ENCODE results near the gene DAGLA. TPM values are rescaled to one million over a fixed set of nuclear protein-coding genes. Genes with fewer than 3 reads are reported as not detected.

DAGLA gene
- polyA plus RNA-seq, 4 donors = 3.3 to 4.7 (median 3.4) TPM

DNA sequence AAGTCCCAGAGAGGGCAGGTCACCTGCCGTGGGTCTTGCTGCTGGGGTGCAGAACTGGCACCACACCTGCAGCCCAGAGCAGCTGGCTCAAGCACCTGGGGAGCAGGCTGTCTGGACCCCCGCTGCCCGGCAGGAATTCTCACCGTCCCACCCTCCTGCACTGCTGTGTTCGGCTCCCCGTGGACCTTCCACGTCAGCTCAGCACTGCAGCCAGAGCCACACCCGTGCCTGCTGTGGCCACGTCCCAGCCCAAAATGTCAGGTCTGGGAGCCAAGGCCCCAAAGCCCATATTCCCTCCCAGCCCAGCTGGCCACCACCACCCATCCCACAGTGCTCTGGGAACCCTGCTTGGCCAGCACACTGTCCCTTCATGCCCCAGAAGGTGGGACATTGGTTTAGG lies 44.2 kb downstream of the DAGLA start:
- no peak for DNase-seq (ENCODE audit: low read depth in 4 of 4, low spot score in 3 of 4)

DNA sequence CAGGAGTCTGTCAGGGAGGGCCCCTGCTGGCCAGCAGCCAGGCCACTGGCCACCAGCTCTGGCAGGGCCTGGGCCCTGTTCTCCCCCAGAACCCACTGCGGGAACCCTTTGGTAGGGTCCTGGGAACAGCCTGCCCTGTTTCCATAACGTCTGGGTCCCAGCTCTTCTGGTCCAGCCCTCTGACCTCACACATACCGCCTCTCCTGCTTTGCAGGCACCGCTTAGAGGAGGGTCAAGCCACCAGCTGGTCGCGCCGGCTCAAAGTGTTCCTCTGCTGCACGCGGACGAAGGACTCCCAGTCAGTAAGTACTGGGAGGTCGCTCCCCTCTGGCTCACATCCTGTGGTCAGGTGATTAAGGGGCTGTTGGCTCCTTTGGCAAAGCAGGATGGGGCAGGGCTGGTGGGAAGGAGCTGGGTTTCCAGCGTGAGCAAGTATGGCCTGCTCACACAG lies 45.6 kb downstream of the DAGLA start:
- DNase-seq (ENCODE audit: low read depth in 4 of 4, low spot score in 3 of 4) = no peak

DNA sequence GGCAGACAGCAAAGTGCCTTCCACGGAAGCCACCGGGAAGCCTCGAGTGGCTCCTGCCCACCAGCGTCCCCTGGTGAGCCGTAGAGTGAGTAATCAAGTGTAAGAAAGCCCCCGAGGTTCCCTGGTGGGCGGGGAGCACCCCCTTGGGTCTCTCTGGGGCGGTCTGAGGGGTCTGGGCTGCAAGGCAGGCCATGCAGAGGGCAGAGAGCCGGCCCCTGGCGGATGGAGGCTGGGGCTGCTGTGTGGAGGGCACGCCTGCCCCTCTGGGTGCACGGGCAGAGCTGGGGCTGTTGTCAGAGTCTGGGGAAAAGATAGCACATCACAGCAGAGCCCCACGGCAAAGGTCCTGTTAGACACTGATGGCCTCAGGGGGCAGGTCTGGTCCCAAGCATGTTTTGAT lies 46.6 kb downstream of the DAGLA start:
- no peak for DNase-seq (ENCODE audit: low read depth in 4 of 4, low spot score in 3 of 4)

DNA sequence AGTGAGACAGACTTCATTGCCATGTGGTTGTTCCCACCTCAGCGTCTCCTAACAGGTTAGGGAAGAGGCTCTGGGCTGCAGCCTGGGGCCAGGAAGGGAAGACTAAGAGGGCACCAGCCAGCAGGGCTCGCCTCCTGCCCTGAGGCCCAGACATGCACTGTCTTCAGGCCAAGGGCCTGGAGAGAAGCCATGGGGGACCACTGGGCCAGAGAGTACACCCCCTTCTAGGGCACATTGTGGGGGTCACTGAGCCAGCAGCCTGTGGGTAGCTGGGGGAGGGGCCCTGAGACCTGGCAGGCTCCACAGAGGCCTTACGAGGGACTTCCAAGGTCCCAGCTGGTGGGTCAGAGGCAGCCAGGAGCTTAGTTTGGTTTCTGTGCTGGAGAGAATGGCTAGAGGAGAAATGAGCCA lies 47.2 kb downstream of the DAGLA start:
- no peak for DNase-seq (ENCODE audit: low read depth in 4 of 4, low spot score in 3 of 4)

DNA sequence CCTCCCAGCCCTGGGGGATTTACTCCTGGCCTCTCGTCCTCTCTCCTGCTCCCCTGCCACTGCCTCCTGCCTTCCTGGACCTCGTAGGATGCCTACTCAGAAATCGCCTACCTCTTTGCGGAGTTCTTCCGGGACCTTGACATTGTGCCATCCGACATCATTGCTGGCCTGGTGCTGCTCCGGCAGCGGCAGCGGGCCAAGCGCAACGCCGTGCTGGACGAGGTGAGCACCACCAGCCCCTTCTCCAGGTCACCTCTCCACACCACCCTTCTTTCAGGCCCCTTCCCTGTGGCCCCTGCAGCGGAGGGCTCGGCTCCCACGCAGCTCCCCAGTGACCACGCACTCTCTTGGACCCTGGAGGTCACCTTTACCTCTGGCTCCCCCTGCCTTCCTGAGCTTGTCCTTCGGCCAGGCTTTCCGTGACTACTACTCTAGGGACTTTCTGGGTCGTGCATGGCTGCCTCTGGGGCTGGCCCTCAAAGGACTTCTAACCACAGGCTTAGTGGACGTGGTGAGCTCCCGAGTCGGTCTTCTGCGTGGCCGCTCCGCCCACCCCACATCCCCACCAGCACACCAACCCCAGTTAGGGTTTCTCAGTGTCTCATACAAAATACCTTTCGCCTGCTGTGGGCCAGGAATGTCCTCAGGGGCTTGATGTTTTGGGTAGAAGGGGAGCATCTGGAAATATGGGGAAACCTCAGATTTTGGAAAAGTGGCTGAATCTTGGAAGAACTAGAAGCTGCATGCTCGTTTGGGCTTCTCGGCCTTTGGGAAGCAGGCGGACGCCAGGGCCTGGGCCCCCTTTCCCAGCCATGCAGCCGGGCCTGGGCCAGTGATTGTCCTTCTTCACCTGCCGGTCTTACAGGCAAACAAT lies 48.1 kb downstream of the DAGLA start:
- DNase-seq (ENCODE audit: low read depth in 4 of 4, low spot score in 3 of 4) = no peak

DNA sequence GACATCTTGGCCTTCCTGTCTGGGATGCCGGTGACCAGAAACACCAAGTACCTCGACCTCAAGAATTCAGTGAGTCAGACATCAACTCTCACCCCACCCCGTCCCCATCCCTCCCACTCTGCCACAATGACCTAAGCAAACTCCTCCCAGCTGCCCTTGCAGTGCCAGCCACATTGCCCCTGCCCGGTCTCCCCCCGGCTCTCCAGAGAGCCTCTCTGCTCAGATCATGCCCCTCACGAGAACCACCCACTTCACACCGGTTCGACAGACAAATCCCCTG lies 48.7 kb downstream of the DAGLA start:
- no peak for DNase-seq (ENCODE audit: low read depth in 4 of 4, low spot score in 3 of 4)

DNA sequence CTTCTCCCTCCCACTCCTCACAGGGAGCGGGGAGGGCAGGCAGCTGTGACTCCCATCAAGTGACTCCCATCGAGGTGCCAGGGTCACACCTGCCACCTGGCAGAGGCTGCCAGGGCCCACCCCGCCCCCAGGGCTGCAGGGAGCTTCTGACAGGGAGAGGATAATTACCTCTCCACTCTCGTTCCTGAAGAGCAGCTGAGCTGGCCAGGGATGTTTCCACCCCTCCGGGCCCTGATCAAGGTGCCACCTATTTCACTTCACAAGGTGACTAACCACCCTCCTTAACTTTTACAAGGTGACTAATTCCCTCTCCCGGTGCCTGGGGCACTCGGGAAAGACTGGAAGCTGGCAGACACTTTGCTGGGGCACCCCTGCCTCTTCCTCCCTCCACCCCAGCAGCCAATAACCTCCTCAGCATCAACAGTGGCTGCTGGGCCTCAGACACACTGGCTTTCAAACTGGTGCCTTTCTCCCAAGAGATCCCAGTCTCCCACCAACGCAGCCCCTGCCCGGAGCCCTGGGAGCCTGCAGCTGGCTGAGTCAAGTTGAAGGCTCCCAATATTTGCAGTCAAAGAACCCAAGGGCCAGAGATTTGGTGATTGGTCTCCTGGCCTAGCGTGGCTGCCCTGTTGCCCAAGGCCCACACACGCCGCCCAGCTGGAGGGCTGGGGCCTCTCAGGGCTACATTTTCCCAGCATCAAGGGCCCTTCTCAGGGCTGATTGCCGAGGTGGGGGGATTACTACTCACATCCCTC lies 50.2 kb downstream of the DAGLA start:
- DNase-seq (ENCODE audit: low read depth in 4 of 4, low spot score in 3 of 4) = no peak

DNA sequence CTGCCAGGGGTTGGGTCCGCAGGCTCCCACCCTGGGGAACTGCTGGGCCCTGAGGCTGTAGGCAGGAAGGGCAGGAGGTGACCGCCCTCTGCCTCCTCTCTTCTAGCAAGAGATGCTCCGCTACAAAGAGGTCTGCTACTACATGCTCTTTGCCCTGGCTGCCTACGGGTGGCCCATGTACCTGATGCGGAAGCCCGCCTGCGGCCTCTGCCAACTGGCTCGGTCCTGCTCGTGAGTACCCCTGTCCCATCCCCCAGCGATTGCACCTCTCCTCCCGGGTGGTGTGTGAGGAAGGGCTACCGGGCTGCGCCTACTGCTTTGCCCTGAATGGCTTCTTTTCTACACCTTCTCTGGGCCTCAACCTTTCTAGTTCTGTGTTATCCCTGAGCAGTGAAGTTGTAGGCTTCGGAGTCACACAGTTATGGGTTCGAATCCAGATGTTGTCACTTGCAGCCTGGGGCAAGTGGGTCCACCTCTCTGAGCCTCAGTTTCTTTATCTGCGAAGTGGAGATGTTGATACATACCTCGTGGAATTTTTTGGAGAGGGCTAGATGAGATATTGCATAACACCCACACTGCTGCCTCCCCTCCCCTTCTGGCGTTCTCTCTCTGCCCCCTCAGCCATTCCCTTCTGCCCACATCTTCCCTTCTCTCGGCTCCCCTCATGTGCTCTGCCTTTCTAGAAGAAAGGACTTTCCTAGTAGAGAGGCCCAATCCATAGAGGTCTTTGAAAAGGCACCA lies 51.2 kb downstream of the DAGLA start:
- DNase-seq (ENCODE audit: low read depth in 4 of 4, low spot score in 3 of 4) = no peak

DNA sequence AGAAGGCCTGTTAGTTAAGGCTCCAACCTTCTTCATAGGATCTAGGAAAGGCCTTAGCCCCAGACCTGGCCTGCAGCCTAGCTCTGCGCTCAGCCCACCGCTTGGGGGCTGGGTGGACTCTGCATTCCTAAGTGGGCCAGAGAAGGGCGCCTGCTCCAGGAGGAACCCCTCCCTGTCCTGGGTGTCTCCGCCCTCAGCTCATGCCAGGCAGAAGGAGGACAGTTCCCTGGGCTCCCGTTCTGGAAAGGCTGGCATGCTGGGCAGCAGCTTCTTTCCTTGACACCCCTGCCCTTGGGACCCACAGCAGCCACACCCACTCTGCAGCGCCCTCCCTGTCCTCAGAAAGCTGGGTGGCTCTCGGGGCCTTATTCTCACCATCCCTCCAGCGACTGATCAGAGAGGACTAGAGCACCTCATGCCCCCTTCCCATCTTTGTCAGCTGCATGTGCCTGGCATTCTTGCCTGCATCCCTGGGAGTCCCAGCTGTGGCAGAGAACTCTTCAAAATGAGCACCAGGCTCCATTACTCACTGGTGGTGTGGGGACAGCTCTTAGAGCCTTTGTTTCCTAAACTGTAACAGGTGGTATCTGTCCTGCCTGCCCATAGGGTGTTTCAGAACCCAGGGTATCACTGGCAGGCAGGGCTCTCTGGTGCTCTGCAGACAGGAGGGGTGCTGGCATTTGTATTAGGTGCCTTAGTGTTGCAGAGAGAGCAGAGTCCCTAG lies 51.9 kb downstream of the DAGLA start:
- no peak for DNase-seq (ENCODE audit: low read depth in 4 of 4, low spot score in 3 of 4)

DNA sequence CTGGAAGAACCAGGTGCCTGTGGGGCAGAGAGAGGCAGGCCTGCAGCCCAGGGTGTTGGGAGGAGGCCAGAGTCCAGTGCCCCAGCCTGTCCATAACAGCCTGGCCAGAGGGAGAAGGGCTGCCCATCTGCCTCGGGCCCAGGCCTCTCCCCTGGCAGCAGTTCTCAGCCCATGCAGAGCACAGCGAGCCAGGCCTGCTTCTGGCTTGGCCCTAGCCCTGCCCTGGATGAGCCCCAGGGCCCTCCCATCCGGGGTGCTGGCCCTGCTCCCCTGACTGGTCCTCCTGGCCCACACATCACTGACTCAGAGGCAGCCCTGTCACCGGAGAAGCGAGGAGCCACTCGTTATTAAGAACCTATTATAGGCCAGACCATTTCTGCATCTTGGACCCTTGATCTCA lies 52.5 kb downstream of the DAGLA start:
- no peak for DNase-seq (ENCODE audit: low read depth in 4 of 4, low spot score in 3 of 4)

DNA sequence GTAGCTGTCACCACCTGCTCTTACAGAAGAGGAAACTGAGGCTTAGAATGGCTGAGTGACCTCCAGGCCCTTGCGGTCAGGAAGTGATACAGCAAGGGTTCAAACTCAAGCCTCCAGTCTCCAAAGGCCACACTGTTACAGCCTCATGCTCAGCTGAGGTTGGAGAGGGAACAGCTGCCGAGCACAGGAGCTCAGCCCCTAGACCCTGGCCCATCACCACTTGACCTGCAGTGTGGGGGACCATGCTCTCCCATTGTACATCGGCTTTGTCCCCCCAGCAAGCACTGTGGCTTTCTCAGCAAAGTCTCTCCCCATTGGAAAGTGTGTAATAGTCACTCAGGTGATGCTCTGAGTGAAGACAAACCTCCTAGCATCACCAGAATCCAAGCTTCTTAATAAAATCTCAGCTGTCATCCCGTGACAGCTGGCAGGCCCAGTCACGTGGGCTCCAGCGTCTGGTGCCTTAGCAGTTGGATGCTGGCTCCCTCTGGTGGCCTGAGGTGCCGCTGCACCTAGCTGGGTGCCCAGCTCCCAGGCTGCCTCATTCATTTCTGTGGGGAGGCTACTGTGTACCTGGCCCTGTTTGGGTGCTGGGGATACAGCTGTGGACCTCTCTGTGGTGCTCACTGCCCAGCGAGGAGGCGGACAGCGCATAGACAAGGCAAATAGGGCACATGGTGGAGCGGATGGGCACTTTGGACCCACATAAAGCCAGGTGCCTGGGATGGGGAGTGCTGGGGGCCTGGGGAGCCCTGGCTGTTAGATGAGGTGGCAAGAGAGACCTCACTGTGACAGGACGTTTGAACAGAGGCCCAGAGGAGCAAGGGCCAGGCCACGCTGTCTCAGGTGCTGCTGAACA lies 53.2 kb downstream of the DAGLA start:
- DNase-seq (ENCODE audit: low read depth in 4 of 4, low spot score in 3 of 4) = peak in 3 of 4 donors; percentile 59 to 74 (median 73)

DNA sequence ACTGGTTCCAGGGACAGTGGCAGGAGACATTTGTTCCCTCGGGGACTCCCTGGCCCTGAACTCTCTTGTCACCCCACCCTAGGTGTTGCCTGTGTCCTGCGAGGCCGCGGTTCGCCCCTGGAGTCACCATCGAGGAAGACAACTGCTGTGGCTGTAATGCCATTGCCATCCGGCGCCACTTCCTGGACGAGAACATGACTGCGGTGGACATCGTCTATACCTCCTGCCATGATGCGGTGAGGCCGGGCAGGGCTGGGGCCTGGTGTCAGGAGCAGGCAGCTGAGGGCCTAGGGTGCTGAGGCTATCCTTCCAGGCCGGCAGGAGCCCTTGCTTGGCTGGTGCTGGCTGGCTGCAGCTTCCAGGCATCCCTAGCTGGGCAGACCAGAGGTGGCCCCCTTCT lies 54.6 kb downstream of the DAGLA start:
- DNase-seq (ENCODE audit: low read depth in 4 of 4, low spot score in 3 of 4) = no peak

DNA sequence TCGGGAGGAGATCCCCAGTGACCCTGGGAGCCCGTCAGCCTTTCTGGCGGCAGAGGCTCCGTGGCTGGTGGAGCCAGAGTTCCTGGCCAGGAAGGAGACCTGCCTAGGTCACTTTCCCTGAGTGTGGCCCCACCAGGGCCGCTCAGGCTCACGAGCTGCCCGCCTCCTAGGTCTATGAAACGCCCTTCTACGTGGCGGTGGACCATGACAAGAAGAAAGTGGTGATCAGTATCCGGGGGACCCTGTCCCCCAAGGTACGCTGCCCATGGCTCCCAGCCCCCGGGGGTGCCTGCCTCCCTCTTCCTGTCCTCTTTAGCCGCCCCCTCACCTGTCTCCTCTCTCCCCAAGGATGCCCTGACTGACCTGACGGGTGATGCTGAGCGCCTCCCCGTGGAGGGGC lies 55.2 kb downstream of the DAGLA start:
- no peak for DNase-seq (ENCODE audit: low read depth in 4 of 4, low spot score in 3 of 4)

DNA sequence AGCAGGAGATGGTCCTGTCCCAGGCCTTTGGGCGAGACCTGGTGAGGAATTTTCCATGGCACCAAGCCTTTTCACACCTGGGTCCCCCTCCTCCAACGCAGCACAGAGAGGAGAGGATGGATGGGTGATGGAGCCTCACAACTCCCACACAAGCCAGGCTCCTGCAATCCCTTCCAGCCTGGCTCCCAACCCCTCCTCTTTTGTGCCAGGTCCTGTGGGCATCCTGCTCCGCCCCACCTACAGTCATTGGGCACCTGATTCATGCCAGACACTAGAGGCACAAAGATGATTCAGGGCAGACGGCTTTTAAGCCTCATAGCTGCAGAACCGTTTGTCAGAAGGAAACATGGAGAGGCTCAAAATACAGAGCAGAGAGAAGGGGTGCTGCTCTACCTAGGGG lies 56.1 kb downstream of the DAGLA start:
- DNase-seq (ENCODE audit: low read depth in 4 of 4, low spot score in 3 of 4) = no peak

DNA sequence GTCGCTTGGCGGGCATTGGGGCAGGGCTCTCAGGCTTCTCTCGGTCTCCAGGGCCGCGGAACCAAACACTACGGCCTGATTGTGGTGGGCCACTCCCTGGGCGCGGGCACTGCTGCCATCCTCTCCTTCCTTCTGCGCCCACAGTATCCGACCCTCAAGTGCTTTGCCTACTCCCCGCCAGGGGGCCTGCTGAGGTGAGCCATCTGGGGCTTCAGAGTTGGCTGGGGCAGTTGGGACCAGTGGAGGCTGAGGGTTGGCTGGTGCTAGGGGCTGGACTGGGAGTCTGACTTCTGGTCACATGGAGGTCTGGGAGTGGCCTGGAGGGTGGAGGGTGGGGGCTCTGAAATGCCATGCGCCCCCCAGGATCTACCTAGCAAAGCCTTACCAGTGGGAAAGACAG lies 56.9 kb downstream of the DAGLA start:
- no peak for DNase-seq (ENCODE audit: low read depth in 4 of 4, low spot score in 3 of 4)

DNA sequence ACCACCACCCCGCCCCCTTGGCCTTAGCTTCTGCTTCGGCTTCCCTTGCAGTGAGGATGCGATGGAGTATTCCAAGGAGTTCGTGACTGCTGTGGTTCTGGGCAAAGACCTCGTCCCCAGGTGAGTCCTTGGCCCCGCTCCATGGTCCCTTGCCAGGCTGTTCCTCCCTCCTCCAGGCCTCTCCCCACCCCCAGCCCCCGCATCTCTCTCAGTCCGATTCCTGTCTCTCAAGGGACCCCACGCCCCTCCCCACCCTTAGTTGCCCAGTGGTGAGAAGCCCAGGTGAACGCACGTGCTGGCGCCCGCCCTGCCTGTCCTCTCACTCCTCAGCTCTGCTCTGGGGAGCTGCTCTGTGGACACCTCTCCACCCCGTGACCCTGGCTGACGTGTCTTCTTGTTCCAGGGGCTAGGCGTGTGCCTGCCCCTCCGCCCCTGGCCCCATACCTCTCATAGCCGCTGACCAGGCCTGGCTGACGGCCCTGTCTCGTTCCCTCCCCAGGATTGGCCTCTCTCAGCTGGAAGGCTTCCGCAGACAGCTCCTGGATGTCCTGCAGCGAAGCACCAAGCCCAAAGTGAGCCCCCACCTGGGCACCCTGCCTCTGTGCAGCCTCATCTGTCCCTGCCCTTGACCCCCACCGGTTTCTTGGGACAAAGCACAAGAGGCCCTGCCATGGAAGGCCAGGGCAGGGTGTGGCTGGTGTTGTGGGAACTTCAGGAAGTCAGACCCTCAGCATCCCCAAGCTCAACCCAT lies 57.6 kb downstream of the DAGLA start:
- no peak for DNase-seq (ENCODE audit: low read depth in 4 of 4, low spot score in 3 of 4)

DNA sequence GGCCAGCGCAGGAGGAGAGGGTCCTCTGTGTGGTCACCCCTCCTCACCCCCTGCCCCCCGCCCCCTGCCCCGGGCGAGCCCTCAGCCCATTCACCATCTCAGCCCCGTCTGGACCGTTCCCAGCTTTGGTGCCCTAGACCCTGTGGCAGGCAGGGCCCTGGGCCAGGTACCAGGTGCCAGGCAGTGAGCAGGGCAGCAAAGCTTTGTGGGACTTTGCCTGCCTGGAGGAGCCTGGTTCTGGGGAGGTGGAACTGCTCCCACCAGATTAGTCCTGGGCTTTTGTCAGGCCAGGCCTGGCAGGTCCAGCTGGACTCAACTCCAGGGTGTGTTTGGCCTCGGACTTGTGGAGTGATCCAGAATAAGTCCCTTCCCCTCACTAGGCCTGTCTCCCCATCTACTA lies 58.6 kb downstream of the DAGLA start:
- no peak for DNase-seq (ENCODE audit: low read depth in 4 of 4, low spot score in 3 of 4)

DNA sequence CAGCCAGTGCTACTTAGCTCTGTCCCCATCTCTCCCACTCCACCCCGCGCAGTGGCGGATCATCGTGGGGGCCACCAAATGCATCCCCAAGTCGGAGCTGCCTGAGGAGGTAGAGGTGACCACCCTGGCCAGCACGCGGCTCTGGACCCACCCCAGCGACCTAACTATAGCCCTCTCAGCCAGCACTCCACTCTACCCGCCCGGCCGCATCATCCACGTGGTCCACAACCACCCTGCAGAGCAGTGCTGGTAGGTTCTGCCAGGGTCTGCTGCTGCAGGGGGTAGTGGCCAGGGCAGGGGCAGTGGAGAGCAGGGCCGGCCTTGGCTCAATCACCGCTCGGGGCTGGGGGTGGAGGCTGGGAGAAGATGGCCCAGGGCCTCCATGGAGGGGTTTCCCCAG lies 59.2 kb downstream of the DAGLA start:
- no peak for DNase-seq (ENCODE audit: low read depth in 4 of 4, low spot score in 3 of 4)

DNA sequence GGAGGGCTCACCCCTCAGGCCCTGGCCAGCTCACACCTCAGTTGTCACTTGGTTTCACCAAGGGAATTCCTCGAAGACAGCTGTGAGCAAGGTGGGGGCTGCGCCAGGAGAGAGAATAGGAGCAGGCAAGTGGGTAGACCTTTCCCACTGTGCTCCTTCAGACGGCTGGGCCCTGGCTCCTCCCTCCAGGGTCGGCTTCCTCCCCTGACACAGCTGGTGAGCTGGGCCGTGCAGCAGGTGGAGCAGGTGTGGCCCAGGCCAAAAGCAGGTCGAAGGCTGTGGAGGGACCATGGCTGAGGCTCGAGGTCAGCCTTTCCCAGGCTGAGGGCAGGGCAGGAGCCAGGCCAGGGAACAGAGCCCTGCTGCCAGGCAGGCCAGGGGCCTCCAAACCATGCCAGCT lies 59.8 kb downstream of the DAGLA start:
- no peak for DNase-seq (ENCODE audit: low read depth in 4 of 4, low spot score in 3 of 4)
